Bronchial epithelial cell (primary cell): ENCODE measurements around the gene THRSP. TPM values are rescaled to one million over a fixed set of nuclear protein-coding genes. Genes with fewer than 3 reads are reported as not detected.

Experiments used
- DNase-seq: peaks from one replicate; pipeline ENCODE4 v3.0.0-alpha.2; 2010; ENCODE audit warnings: low read depth
- FAIRE-seq: peaks from 2 replicates; lab custom pipeline; 2011; peaks lifted over from hg19 to GRCh38; lab: Jason Lieb, UNC
- H3K27me3 ChIP-seq: 2 replicates; pipeline ENCODE4 v1.5.1; 2011; ENCODE audit warnings: low read length; ENCODE audit not compliant: control insufficient read depth, insufficient read depth
- H3K36me3 ChIP-seq: 2 replicates; pipeline ENCODE4 v1.5.1; 2011; ENCODE audit warnings: low read length; ENCODE audit not compliant: control insufficient read depth, insufficient read depth
- H3K4me3 ChIP-seq: 2 replicates; pipeline ENCODE4 v1.5.1; 2011; ENCODE audit warnings: mild to moderate bottlenecking, low read depth, low read length, control low read depth
- CTCF ChIP-seq: IDR thresholded peaks from 2 replicates; pipeline ENCODE4 v1.5.1; 2011; ENCODE audit warnings: mild to moderate bottlenecking, moderate library complexity, low read length, control low read depth, inconsistent platforms; ENCODE audit not compliant: insufficient read depth, severe bottlenecking
- total RNA-seq: library from RNA; depleted of rRNA; stranded (reverse); fragments of >200 nt; gene quantifications from 2 replicates; pipeline ENCODE4 v1.2.1, GENCODE V29; 2014

The THRSP gene
- total RNA-seq, 1 donor from 2014 or later, result not detected

GRCh38 chr11:78067704-78068103 is 4.0 kb downstream of the THRSP start:
- Histone ChIP-seq H3K36me3 (no peaks in the 10 kb centered on the region), H3K27me3 (no peaks in the 10 kb centered on the region), H3K4me3 (no peak overlapping the region)
- no peak for TF ChIP-seq CTCF
- FAIRE-seq, result no peak
- DNase-seq, result no peak

GRCh38 chr11:78069465-78069864 is 5.8 kb downstream of the THRSP start:
- Histone ChIP-seq H3K36me3 (no peaks in the 10 kb centered on the region), H3K4me3 (no peak overlapping the region), H3K27me3 (no peaks in the 10 kb centered on the region)
- FAIRE-seq, result no peak
- TF ChIP-seq CTCF, result no peak
- no peak for DNase-seq

- TF ChIP-seq CTCF, result no peak
- Histone ChIP-seq H3K36me3 (peaks cover under 1% of the 10 kb centered on the region), H3K27me3 (no peaks in the 10 kb centered on the region), H3K4me3 (no peak overlapping the region)
- no peak for FAIRE-seq
- DNase-seq, result no peak
These were observed 7.0 kb downstream of the THRSP start for GRCh38 chr11:78070621-78071020.

GRCh38 chr11:78071717-78072116 is 8.1 kb downstream of the THRSP start:
- H3K36me3 ChIP-seq, result peaks cover 1% of the 10 kb centered on the region
- TF ChIP-seq CTCF, result no peak
- DNase-seq, result peak; percentile 40
- H3K4me3 ChIP-seq, result no peak overlapping the region
- FAIRE-seq, result no peak
- H3K27me3 ChIP-seq, result no peaks in the 10 kb centered on the region

GRCh38 chr11:78072455-78072854 is 8.8 kb downstream of the THRSP start:
- no peak for TF ChIP-seq CTCF
- Histone ChIP-seq H3K27me3 (no peaks in the 10 kb centered on the region), H3K4me3 (no peak overlapping the region), H3K36me3 (peaks cover 1% of the 10 kb centered on the region)
- FAIRE-seq (no peak), DNase-seq (no peak)

GRCh38 chr11:78074756-78075155 is 11.1 kb downstream of the THRSP start:
- no peak overlapping the region for H3K4me3 ChIP-seq
- peaks cover 3% of the 10 kb centered on the region for H3K36me3 ChIP-seq
- FAIRE-seq, result no peak
- no peaks in the 10 kb centered on the region for H3K27me3 ChIP-seq
- no peak for TF ChIP-seq CTCF
- peak; percentile 45 for DNase-seq
